Activated CD8-positive, alpha-beta memory T cell treated with anti-CD3 and anti-CD28 coated beads, Interleukin-2, amount 10 ng/mL, durations not matched to agents 7 days and 5 days (primary cell): ENCODE data around the gene DYNC1H1. TPM values are rescaled to one million over a fixed set of nuclear protein-coding genes. Genes with fewer than 3 reads are reported as not detected.

Experiments used
- ATAC-seq: fragments of 150-1000 bp; cut with Tn5 transposase; one replicate; pipeline ENCODE4 v1.10.0; 2021; ENCODE audit warnings: moderate library complexity
- CTCF ChIA-PET: fragments of 350-600 bp; sonication (Branson Sonifier 250); formaldehyde crosslinking; loops from one replicate; lab custom pipeline; 2021; ENCODE audit warnings: antibody characterized with exemption; lab: Charles Lee
- DNase-seq: peaks from one replicate; pipeline ENCODE4 v3.0.0-alpha.2; 2020
- H3K27ac Mint-ChIP-seq: one replicate; pipeline ENCODE4 v1.8.0; 2021; ENCODE audit warnings: mild to moderate bottlenecking, mixed read lengths
- H3K27me3 Mint-ChIP-seq: one replicate; pipeline ENCODE4 v1.8.0; 2021; ENCODE audit warnings: mixed read lengths
- H3K36me3 Mint-ChIP-seq: one replicate; pipeline ENCODE4 v1.8.0; 2021; ENCODE audit warnings: mild to moderate bottlenecking, mixed read lengths
- H3K4me1 Mint-ChIP-seq: one replicate; pipeline ENCODE4 v1.8.0; 2021; ENCODE audit warnings: mixed read lengths
- H3K4me3 Mint-ChIP-seq: one replicate; pipeline ENCODE4 v1.8.0; 2021; ENCODE audit warnings: mild to moderate bottlenecking, moderate library complexity, mixed read lengths
- H3K9me3 Mint-ChIP-seq: one replicate; pipeline ENCODE4 v1.8.0; 2022; ENCODE audit warnings: low read depth, mixed read lengths
- total RNA-seq, 2 experiments: library from RNA; stranded (reverse); gene quantifications; one replicate each; pipeline ENCODE4 v1.2.3, GENCODE V29; 2021

Gene DYNC1H1
- total RNA-seq, 2 experiments from 2014 or later = 308 to 325 TPM

GRCh38 chr14:102087762-102088011 lies 123.3 kb downstream of the DYNC1H1 start:
- Mint-ChIP-seq H3K4me1 (peaks cover 45% of the 10 kb centered on the region), H3K9me3 (no peaks in the 10 kb centered on the region), H3K4me3 (peak overlapping the region; percentile 82), H3K36me3 (peaks cover 38% of the 10 kb centered on the region), H3K27me3 (no peaks in the 10 kb centered on the region), H3K27ac (peak overlapping the region; percentile 91)
- ATAC-seq (no peak), DNase-seq (no peak)
- CTCF ChIA-PET = interaction anchor here (0.6 to 2.6 kb wide), 7 partner anchors 9 to 806 kb away, joined by 3 to 15 read pairs (median 4); no protein-coding TSS in a partner anchor

GRCh38 chr14:102088012-102088792 lies 123.8 kb downstream of the DYNC1H1 start:
- peak overlapping the region; percentile 91 for H3K27ac Mint-ChIP-seq
- H3K27me3 Mint-ChIP-seq = no peaks in the 10 kb centered on the region
- H3K9me3 Mint-ChIP-seq = no peaks in the 10 kb centered on the region
- H3K36me3 Mint-ChIP-seq = peaks cover 33% of the 10 kb centered on the region
- CTCF ChIA-PET = interaction anchor here (0.6 to 2.6 kb wide), 11 partner anchors 9 to 806 kb away, joined by 3 to 15 read pairs (median 4); no protein-coding TSS in a partner anchor
- DNase-seq = peak; percentile 69
- H3K4me1 Mint-ChIP-seq = peaks cover 40% of the 10 kb centered on the region
- peak; percentile 10 for ATAC-seq
- peak overlapping the region; percentile 82 for H3K4me3 Mint-ChIP-seq

GRCh38 chr14:102089621-102090343 lies 125.4 kb downstream of the DYNC1H1 start:
- DNase-seq = no peak
- Mint-ChIP-seq H3K9me3 (no peaks in the 10 kb centered on the region), H3K4me1 (peaks cover 25% of the 10 kb centered on the region), H3K36me3 (peaks cover 17% of the 10 kb centered on the region), H3K27me3 (no peaks in the 10 kb centered on the region), H3K4me3 (peak overlapping the region; percentile 16), H3K27ac (peak overlapping the region; percentile 19)
- ATAC-seq = no peak
- CTCF ChIA-PET = interaction anchor here (1.0 to 2.6 kb wide), 5 partner anchors 7 to 225 kb away, joined by 3 to 15 read pairs (median 5); no protein-coding TSS in a partner anchor

GRCh38 chr14:102090713-102091112 lies 126.3 kb downstream of the DYNC1H1 start:
- no peak overlapping the region for H3K4me3 Mint-ChIP-seq
- H3K27me3 Mint-ChIP-seq = no peaks in the 10 kb centered on the region
- CTCF ChIA-PET = interaction anchor here (1.1 to 1.9 kb wide), 3 partner anchors 129 to 224 kb away, joined by 3 to 9 read pairs (median 5); no protein-coding TSS in a partner anchor
- no peaks in the 10 kb centered on the region for H3K9me3 Mint-ChIP-seq
- peaks cover 23% of the 10 kb centered on the region for H3K4me1 Mint-ChIP-seq
- DNase-seq = no peak
- peaks cover 8% of the 10 kb centered on the region for H3K36me3 Mint-ChIP-seq
- no peak for ATAC-seq
- no peak overlapping the region for H3K27ac Mint-ChIP-seq

GRCh38 chr14:102092806-102093205 lies 128.4 kb downstream of the DYNC1H1 start:
- DNase-seq (no peak), ATAC-seq (no peak)
- peaks cover 2% of the 10 kb centered on the region for H3K36me3 Mint-ChIP-seq
- CTCF ChIA-PET = interaction anchor here (0.7 kb wide), 1 partner anchor 204 kb away, joined by 3 read pairs; no protein-coding TSS in a partner anchor
- no peaks in the 10 kb centered on the region for H3K9me3 Mint-ChIP-seq
- no peak overlapping the region for H3K27ac Mint-ChIP-seq
- H3K27me3 Mint-ChIP-seq = no peaks in the 10 kb centered on the region
- H3K4me3 Mint-ChIP-seq = no peak overlapping the region
- H3K4me1 Mint-ChIP-seq = peaks cover 33% of the 10 kb centered on the region

GRCh38 chr14:102094101-102094500 lies 129.7 kb downstream of the DYNC1H1 start:
- no peak overlapping the region for H3K4me3 Mint-ChIP-seq
- CTCF ChIA-PET = interaction anchor here (0.8 kb wide), 1 partner anchor 223 kb away, joined by 4 read pairs; no protein-coding TSS in a partner anchor

GRCh38 chr14:102095231-102095870 lies 131.0 kb downstream of the DYNC1H1 start:
- H3K36me3 Mint-ChIP-seq = no peaks in the 10 kb centered on the region
- ATAC-seq (peak; percentile 28), DNase-seq (no peak)
- no peak overlapping the region for H3K4me3 Mint-ChIP-seq
- no peak overlapping the region for H3K27ac Mint-ChIP-seq
- CTCF ChIA-PET = interaction anchor here (0.6 to 5.3 kb wide), 25 partner anchors 7 to 388 kb away, joined by 3 to 51 read pairs (median 6); partner anchors contain the start of gene MOK
- no peaks in the 10 kb centered on the region for H3K27me3 Mint-ChIP-seq
- peaks cover 17% of the 10 kb centered on the region for H3K4me1 Mint-ChIP-seq
- no peaks in the 10 kb centered on the region for H3K9me3 Mint-ChIP-seq

More at GRCh38 chr14:102094101-102094500, 129.7 kb downstream of the DYNC1H1 start:
- Mint-ChIP-seq H3K9me3 (no peaks in the 10 kb centered on the region), H3K4me1 (peaks cover 23% of the 10 kb centered on the region), H3K36me3 (peaks cover 2% of the 10 kb centered on the region), H3K27ac (no peak overlapping the region), H3K27me3 (no peaks in the 10 kb centered on the region)
- no peak for ATAC-seq
- no peak for DNase-seq

GRCh38 chr14:102095871-102096568 lies 131.6 kb downstream of the DYNC1H1 start:
- Mint-ChIP-seq H3K27ac (no peak overlapping the region), H3K36me3 (no peaks in the 10 kb centered on the region), H3K9me3 (no peaks in the 10 kb centered on the region), H3K4me3 (no peak overlapping the region), H3K27me3 (no peaks in the 10 kb centered on the region), H3K4me1 (peaks cover 17% of the 10 kb centered on the region)
- DNase-seq (no peak), ATAC-seq (peak; percentile 32)
- CTCF ChIA-PET = interaction anchor here (0.6 to 5.3 kb wide), 42 partner anchors 8 to 389 kb away, joined by 3 to 51 read pairs (median 4); partner anchors contain the start of genes MOK and WDR20

GRCh38 chr14:102096569-102097188 lies 132.3 kb downstream of the DYNC1H1 start:
- Mint-ChIP-seq H3K4me3 (no peak overlapping the region), H3K4me1 (peaks cover 17% of the 10 kb centered on the region), H3K36me3 (no peaks in the 10 kb centered on the region), H3K27me3 (no peaks in the 10 kb centered on the region), H3K27ac (no peak overlapping the region), H3K9me3 (no peaks in the 10 kb centered on the region)
- DNase-seq (peak; percentile 77), ATAC-seq (peak; percentile 70)
- CTCF ChIA-PET = interaction anchor here (0.6 to 5.3 kb wide), 44 partner anchors 8 to 389 kb away, joined by 3 to 51 read pairs (median 4); partner anchors contain the start of genes MOK and WDR20

- H3K27me3 Mint-ChIP-seq = no peaks in the 10 kb centered on the region
- peaks cover 17% of the 10 kb centered on the region for H3K4me1 Mint-ChIP-seq
- no peak for DNase-seq
- ATAC-seq = no peak
- H3K4me3 Mint-ChIP-seq = no peak overlapping the region
- CTCF ChIA-PET = interaction anchor here (0.7 to 5.3 kb wide), 20 partner anchors 9 to 327 kb away, joined by 3 to 51 read pairs (median 9); no protein-coding TSS in a partner anchor
- H3K36me3 Mint-ChIP-seq = no peaks in the 10 kb centered on the region
- no peaks in the 10 kb centered on the region for H3K9me3 Mint-ChIP-seq
- H3K27ac Mint-ChIP-seq = no peak overlapping the region
Observed at GRCh38 chr14:102097441-102098135, 133.2 kb downstream of the DYNC1H1 start.

- H3K9me3 Mint-ChIP-seq = no peaks in the 10 kb centered on the region
- ATAC-seq (no peak), DNase-seq (no peak)
- CTCF ChIA-PET = interaction anchor here (0.7 to 0.8 kb wide), 2 partner anchors 15 to 205 kb away, joined by 3 to 4 read pairs; no protein-coding TSS in a partner anchor
- H3K4me3 Mint-ChIP-seq = no peak overlapping the region
- H3K4me1 Mint-ChIP-seq = no peaks in the 10 kb centered on the region
- no peaks in the 10 kb centered on the region for H3K27me3 Mint-ChIP-seq
- no peaks in the 10 kb centered on the region for H3K36me3 Mint-ChIP-seq
- H3K27ac Mint-ChIP-seq = no peak overlapping the region
Observed at GRCh38 chr14:102103062-102103695, 138.8 kb downstream of the DYNC1H1 start.
